HG03439 (cell line): ENCODE measurements around the gene NDEL1.
"Not testable (repeated sequence)": the region's sequence is repeated elsewhere in the genome, so short reads cannot be mapped to it uniquely, and the experiment has no call there.

Experiments
- ATAC-seq: cut with Tn5 transposase; IDR thresholded peaks from one replicate; pipeline ENCODE4 v1.9.1; 2021; ENCODE audit warnings: mild to moderate bottlenecking, moderate library complexity; ENCODE audit not compliant: unreplicated experiment

NDEL1 gene

DNA sequence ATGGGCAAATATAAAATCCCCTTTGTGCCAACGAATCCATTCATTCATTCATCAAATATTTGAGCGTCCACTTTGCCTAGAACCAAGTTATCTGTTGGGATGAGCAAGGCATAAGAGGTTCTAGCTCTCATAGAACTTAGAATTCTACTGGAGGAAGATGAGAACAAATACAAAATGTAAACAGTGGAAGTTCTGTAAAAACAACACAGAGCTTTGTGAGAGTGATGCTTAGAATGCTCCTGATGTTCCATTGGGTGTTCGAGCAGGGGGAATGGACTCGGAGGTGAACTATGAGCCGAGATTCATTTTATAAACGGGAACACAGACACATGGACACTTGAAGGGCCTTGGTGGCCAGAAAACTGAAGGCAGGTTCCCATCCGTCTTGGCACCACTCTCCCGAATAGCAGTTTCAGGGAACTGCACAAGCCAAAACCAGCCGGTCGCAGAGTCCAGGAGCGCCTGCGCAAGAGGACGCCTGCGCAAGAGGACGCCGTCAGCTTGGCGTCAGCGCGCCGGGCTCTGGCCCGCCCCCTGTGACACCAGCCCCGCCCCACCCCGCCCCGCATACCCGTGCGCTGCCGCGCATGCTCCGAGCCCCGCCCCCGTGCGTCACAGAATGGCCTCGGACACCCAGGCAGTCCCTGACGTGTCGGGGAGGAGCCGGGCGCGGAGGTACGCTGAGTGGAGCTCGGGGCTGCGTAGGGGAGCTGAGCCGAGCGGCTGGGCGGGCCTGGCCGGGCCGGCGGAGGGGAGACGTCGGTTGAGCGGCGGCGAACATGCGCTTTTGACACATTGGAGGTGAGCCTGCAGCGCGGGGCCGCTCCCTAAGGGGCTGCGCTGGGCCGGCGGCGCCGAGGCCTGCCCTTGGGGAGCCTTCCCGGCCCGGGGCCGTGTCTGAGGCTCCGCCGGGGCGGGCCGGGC is at the start of gene NDEL1:
TSS of gene NDEL1 (plus strand) at position 640 of the 924 bp plus-strand sequence. CDS start 8,388 bp downstream, outside the sequence.
- ATAC-seq: peak; percentile 95

GRCh38 chr17:8386841-8387240 is 48.8 kb upstream of the NDEL1 start:
- no peak for ATAC-seq

- ATAC-seq: no peak
Measured at GRCh38 chr17:8387914-8388651, 47.6 kb upstream of the NDEL1 start.

GRCh38 chr17:8391711-8392110 is 44.0 kb upstream of the NDEL1 start:
- no peak for ATAC-seq

GRCh38 chr17:8392274-8392673 is 43.4 kb upstream of the NDEL1 start:
- no peak for ATAC-seq

DNA sequence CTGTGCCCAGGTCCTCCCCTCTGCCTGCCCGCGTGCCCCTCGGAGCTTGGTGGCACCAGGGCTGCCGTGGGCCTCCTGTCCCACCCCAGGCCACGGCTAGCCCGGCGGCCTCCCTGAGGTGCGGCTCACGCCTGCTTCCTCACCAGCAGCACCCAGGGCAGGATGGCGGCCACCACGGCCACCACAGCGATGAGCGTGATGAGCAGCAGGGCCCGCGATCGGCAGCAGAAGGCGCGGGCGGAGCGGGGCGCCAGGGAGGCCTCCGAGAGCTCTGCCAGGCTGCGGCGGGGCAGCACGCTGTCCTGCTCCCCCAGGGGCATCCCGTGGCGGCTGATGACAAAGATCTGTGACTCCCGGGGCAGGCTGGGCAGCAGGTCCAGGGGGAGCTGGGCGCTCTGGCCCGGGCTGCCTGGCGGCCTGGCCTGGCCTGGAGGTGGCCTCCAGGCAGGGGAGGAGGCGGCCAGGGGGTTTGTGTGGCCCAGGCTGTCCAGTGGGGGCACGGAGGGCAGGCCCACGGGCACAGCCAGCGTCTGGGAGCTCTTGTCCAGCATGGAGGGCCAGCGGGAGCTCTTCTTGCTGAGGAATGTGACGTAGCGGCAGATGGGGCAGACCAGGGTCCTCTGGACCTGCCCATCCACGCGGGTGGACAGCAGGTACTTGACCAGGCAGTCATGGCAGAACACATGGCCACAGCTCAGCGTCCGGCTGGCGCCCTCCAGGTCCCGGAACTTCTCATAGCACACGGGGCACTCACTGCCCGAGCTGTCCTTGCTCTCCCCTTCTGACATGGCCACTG is 42.8 kb upstream of the NDEL1 start:
- no peak for ATAC-seq

- ATAC-seq: no peak
Measured at GRCh38 chr17:8393470-8394231, 42.0 kb upstream of the NDEL1 start.

DNA sequence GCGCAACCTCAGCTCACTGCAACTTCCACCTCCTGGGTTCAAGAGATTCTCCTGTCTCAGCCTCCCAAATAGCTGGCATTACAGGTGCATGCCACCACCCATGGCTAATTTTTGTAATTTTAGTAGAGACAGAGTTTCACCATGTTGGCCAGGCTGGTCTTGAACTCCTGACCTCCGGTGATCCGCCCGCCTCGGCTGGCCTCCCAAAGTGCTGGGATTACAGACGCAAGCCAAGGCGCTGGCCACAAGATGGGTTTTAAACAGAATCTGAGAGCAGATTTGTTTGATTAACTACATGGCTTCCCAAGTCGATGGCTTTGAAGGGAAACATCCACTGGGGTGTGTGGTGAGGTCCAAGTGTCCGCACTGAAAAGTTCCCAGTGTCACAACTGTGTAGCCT is 41.2 kb upstream of the NDEL1 start:
- ATAC-seq: not testable (repeated sequence)

GRCh38 chr17:8397636-8398035 is 38.0 kb upstream of the NDEL1 start, which contains the start of gene RNF222:
RNF222 (minus strand) TSS chr17:8397827; CDS start chr17:8393461, 4,366 bp downstream.
- no peak for ATAC-seq

GRCh38 chr17:8398980-8399379 is 36.7 kb upstream of the NDEL1 start:
- ATAC-seq: no peak

DNA sequence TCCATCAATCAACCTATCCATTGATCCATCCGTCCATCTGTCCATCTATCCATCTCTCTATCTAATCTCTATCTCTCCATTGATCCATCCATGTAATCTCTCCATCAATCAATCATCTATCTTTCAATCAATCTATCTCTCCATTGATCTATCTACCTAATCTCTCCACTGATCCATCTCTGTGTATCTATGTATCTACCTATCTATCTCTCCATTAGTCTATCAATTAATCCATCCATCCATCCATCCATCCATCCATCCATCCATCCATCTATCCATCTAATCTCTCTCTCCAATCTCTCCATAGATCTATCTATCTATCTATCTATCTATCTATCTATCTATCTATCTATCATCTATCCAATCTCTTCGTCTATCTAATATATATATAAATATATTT is 34.6 kb upstream of the NDEL1 start:
- no peak for ATAC-seq

DNA sequence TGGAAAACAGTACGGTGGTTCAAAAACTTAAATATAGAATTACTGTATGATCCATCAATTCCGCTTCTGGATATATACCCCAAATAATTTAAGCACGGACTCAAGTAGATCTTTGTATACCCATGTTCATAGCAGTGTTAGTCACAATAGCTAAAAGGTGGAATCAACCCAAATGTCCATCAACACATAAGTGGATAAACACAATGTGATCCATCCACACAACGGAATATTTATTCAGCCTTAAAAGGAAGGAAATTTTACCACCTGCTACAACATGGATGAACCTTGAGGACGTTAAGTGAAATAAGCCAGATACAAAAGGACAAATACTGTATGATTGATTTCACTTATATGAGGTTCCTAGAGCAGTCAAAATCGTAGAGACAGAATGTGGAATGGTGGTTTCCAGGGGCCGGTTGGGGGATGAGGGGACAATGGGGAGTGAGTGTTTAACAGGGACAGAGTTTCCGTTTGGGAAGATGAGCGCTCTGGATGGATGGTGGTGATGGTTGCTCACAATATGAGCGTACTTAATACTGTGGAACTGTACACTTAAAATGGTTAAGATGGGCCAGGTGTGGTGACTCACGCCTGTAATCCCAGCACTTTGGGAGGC is 32.7 kb upstream of the NDEL1 start:
- no peak for ATAC-seq

DNA sequence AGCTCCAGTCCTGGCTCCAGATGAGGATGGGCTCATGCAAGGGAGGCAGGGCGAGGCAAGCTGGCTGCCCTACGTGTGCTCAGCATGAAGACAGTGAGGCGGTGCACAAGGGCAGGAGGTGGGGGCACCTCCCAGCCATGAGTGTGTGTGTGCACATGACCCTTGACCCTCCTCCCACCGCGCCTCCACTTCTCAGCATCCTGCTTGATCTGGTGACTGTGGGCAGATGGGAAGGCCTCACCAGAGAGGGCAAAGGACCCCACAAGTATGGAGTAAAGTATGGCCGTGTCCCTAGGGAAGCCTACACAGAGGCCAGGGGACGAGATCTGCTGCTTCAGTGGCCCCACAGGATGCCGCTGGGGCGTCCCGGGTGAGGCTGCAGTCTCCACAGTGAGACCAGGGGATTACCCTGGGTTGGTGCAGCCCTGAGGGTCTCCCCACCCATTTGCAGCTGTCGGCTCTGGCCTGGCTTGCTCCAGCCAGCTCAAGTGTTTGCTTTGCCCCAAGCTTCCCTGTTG is 30.1 kb upstream of the NDEL1 start:
- no peak for ATAC-seq

DNA sequence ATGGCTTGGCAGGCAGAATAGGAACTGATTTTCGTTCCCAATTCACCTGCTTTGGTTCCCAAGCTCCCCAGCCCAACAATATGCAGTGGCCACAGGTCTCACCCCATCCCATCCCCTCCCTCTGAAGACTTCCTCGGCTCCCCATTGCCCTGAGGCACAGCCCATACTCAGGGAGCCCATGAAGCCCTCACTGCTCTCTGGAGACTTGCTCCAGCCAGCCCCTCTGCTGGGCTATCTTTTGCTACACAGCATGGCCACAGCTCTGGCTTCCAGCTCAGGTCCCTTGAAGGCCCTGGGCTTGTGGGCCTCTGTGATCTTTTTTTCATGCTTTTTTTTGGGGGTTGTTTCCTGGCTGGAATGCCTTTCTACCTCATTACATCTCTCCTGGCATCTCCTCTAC is 29.5 kb upstream of the NDEL1 start:
- no peak for ATAC-seq

DNA sequence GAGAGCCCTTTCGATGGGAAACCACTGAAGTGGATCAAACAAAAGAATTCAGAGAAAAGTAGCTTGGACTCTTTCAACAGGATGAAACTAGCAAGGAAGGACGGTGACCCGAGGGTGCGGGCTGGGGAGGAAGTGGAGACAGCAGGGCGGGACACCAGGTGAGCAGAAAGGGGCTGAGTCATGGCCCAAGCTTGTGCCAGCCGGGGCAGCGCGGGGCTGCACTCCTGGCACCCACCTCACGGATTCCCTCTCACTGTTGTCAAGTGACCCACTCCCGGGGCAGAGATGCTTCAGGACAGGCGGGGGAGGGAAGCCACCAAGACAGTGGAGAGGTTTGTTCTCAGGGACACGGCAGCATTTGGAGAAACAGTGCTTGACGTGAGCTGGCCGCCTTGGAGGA is 27.3 kb upstream of the NDEL1 start:
- no peak for ATAC-seq

GRCh38 chr17:8409966-8410882 is 25.5 kb upstream of the NDEL1 start:
- no peak for ATAC-seq

- ATAC-seq: no peak
Measured at GRCh38 chr17:8410883-8411238, 24.8 kb upstream of the NDEL1 start.

GRCh38 chr17:8412089-8412488 is 23.6 kb upstream of the NDEL1 start:
- no peak for ATAC-seq

- no peak for ATAC-seq
Measured at GRCh38 chr17:8413328-8413727, 22.4 kb upstream of the NDEL1 start.
